Measurements from ENCODE around the gene RDH11. TPM values are rescaled to one million over a fixed set of nuclear protein-coding genes. Genes with fewer than 3 reads are reported as not detected.
A peak's percentile ranks its signal among the peaks of the same experiment; 100 is the strongest.
"Not testable (repeated sequence)": the region's sequence is repeated elsewhere in the genome, so short reads cannot be mapped to it uniquely, and the experiment has no call there.

Gene RDH11, protein sequence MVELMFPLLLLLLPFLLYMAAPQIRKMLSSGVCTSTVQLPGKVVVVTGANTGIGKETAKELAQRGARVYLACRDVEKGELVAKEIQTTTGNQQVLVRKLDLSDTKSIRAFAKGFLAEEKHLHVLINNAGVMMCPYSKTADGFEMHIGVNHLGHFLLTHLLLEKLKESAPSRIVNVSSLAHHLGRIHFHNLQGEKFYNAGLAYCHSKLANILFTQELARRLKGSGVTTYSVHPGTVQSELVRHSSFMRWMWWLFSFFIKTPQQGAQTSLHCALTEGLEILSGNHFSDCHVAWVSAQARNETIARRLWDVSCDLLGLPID
- 62.1 TPM for total RNA-seq

DNA sequence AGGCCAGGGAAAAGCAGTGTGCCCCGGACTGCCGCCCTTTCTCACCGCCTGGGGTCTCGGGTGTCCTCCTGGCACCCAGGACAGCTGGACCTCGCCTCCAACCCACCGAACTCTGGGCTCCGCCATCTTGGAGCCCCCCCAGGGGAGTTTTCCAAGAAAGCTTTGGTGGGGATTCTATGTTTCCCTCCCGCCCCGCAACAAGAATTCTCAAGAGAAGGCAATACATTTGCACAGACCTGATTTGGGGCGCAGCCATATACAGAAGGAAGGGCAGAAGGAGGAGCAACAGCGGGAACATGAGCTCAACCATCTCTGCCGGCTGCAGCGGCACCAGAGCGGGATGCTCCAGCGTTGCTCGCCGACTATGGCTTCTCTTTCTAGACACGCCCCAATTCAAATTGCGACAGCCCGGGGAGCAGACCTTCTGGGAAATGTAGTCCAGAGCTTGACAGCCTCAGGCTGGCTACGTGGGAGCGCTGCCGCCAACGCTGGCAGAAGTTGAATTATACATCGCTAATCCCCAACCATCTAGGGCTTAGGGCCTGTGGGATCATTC, at the start of gene RDH11:
Gene RDH11, minus strand, starts transcription at position 371 of the 556 bp plus-strand sequence. Its CDS starts 61 bp downstream, at position 310.
- DNase-seq (ENCODE audit: low spot score), result peak; percentile 90

DNA sequence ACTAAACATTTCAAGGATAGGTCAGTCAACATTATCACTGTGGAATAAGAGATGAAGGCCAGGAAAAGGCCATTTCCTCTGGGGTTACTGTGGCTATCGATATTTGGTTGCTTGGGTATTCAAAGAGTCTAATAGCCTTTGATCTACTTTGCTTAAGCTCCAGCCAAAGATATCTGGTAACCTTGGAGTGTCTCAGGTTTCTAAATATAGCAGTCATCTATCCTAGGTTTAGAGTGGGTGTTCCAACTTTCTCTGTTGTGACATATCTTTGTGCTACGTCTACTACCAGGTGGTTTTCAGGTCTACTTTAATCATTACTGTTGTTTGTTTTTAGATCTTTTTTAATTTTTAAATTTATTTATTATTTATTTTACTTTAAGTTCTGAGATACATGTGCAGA, 48.5 kb upstream of the RDH11 start:
- DNase-seq (ENCODE audit: low spot score), result no peak

DNA sequence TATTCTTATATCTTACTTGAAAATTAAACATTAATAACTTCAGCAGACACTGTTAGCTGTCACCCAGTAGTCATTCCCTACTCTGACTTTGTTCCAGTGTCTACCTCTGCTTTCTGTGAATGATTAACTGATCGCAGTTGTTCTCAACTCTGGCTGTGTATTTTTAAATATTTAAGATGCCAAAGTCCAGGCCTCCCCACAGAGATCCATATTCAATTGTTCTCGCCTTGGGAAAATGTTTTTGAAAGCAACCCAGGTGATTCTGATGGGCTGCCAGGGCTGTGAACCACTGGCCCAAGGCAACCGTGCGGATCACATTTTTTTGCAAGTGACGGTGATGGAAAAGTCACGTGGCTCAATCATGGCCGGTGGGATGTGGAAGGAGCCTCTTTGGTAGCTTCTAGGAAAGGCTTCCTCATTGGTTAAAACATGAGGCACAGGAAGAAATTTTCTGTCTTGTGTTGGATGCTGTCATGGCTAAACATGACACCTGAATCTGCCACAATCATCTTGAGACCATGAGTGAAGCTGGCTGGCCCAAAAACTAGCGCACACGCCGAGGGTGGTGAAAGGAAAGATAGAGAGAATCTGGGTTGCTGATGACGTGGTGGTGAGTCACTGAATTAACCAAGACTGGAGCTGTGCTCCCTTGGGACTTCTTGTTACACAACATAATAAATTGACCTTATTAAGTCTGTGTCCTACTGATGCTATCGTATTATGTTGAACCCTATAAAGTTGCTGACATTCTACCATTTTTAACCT, 43.4 kb upstream of the RDH11 start:
- peak; percentile 48 for DNase-seq (ENCODE audit: low spot score)

DNA sequence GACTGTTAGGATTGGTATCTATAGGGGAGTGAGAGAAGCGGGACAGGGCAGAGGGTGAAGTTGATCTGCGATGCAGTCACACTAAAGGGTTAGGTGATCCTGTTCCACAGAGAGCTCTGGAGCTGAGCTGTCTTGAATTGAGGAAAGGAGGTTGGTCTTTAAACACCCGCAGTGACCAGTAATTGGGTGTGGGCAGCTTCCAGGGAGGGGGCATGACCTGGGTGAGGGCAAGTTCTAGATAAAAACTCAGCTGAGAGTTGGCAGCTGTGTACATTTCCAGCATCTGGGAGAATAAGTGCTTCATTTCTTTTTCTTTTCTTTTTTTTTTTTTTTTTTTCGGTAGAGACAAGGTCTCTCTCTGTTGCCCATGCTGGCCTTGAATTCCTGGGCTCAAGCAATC, 41.2 kb upstream of the RDH11 start:
- DNase-seq (ENCODE audit: low spot score), result no peak

DNA sequence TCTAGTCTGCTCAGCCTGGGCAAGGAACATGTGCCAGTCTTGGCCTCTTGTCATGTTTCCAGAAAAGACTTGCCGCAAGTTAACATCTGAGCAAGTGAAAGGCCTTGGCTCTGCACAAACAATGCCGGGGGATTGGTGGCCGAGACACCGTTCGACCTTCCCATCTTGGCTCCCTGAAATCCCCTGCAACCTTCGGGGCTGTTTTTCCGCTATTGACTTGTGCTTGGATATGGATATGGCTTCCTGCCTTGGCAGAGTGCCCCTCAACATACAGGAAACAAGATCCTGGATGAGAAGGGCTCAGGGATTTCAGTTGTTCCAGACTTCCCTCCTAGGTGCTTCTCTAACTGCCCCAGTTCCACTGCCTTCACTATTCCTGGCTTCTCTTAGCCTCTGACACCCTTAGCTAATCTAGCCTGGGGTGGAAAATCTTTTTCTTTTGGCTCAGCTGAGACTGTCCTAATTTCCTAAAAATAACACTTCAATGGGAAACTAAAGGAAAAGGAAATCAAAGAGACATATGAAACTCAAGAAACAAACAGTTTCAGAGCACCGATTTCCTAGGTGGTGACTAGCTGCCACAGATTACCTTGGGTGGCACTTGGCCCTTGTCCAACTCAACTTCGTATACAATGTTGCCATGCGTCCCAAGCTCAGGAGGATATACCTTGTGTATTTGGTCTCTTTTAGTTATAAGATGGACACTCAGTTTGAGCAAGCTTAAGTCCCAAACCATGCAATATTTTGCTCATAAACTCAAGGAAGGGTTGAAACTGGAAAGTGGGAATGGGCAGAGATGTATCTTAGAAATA, 40.0 kb upstream of the RDH11 start:
- DNase-seq (ENCODE audit: low spot score), result no peak

DNA sequence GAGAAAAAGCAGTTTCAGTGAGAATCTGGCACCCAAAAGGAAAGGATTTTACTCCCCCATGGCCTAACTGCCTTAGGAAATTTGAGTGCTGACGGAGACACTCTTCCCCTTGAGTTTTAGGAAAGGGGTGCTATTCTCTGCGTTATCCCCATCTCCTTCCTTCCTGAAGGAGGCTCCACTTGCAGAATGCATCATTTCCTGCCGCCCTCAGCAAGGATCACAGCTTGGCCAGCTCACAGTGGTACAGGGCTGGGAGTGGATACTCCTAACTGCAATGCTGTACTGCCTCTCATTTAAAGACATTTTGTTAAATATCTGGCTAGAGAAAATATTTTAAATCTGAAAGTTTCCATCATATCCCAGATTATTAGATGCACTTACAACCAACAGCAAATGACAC, 39.1 kb upstream of the RDH11 start:
- DNase-seq (ENCODE audit: low spot score), result no peak

DNA sequence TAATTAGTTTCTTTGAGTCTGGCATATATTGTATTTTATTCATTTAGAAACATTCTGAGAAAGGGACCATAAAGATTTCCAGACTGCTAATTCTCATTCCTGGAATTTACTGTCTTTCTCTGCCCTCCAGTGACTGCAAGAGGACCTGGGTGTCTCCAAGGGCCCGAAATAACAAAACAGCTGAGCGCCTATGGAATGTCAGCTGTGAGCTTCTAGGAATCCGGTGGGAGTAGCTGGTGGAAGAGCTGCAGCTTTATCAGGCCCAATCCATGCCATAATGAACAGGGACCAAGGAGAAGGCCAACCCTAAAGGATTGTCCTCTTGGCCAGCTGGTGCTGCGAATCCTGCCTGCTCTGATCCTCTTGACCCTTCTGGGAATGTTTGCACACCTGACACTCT, 38.1 kb upstream of the RDH11 start:
- DNase-seq (ENCODE audit: low spot score), result no peak

DNA sequence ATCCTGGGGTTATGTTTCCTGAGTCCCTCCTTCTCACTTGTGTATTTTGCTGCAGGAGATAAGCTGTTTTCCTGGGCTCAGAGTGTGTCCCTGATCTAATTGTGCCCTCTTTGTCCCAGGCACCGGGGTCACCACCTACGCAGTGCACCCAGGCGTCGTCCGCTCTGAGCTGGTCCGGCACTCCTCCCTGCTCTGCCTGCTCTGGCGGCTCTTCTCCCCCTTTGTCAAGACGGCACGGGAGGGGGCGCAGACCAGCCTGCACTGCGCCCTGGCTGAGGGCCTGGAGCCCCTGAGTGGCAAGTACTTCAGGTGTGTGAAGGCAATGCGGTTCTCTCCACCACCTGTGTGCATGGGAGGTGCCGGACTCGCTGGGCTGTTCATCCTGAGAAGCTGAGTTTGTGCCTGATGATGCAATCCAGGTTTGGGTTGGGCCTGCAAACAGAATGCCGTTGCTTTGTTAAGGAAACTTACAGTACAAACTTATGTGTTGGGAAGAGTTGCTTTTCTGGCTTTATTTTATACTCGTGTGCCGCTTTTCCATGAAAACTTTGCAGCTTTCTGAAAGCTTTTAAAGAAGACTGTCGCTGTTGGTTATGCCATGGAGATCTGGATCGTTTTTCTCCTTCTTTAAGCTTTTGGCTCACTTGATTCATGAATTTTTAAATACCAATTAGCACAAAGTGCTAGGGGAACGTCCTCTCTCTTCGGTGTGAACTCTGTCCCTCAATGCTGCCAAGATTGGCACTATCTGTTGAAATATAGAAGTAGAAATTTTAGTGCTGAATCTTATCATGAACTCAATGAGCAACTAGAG, 33.7 kb upstream of the RDH11 start:
- DNase-seq (ENCODE audit: low spot score), result peak; percentile 49

DNA sequence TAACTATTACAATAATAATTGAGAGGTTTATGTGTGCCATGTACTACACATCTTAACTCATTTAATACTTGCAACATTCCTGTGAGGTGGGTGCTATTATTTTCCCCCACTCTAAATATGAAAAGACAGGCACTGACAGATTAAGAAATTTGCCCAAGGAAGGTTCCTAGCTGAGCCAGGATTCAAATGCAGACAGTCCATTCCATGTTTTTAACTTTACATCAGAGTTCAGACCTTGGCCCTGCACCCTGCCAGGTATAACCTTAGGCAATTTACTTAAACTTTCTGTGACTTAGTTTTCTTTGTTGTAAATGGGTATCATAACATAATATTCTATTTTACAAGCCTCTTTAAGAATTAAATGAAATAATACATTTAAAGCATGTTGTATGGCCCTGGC, 32.7 kb upstream of the RDH11 start:
- DNase-seq (ENCODE audit: low spot score), result no peak

DNA sequence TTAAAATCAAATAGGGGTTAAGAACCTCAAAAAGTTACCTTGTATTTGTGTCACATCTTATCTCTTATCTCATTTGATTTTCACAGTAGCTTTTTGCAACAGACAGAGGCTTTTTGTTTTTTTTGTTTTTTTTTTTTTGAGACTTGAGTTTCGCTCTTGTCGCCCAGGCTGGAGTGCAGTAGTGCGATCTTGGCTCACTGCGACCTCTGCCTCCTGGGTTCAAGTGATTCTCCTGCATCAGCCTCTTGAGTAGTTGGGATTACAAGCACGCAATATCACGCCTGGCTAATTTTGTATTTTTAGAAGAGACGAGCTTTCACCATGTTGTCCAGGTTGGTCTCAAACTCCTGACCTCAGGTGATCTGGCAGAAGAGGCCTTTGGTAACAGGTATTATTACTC, 31.8 kb upstream of the RDH11 start:
- no peak for DNase-seq (ENCODE audit: low spot score)

DNA sequence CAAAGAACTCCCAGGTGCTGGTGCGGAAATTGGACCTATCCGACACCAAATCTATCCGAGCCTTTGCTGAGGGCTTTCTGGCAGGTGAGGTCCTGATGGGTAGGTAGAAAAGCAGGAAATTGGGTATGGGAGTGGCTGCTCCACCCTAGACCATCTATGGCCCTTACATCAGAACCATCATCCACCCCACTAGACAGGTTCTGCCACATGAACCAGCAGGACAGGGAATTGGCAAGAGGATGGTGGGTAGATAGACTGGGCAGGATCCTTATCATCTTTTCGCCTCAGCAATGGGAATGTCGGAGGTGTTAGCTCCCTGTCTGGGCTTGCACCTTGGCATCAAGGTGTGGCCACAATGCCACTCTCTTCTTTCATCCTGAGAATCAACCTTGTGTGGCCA, 29.6 kb upstream of the RDH11 start:
- DNase-seq (ENCODE audit: low spot score), result no peak

DNA sequence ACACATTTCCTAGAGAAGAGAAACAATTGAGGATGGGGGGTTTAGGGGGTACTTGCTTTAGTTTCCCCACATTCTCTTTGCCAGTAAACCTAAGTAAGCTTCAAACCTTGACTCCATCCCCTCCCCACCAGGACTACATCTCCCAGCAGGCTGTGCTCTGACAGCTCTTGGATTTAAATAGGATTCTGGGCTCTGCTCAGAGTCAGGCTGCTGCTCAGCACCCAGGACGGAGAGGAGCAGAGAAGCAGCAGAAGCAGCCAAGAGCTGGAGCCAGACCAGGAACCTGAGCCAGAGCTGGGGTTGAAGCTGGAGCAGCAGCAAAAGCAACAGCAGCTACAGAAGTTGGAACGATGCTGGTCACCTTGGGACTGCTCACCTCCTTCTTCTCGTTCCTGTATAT, 26.7 kb upstream of the RDH11 start:
- peak; percentile 64 for DNase-seq (ENCODE audit: low spot score)

DNA sequence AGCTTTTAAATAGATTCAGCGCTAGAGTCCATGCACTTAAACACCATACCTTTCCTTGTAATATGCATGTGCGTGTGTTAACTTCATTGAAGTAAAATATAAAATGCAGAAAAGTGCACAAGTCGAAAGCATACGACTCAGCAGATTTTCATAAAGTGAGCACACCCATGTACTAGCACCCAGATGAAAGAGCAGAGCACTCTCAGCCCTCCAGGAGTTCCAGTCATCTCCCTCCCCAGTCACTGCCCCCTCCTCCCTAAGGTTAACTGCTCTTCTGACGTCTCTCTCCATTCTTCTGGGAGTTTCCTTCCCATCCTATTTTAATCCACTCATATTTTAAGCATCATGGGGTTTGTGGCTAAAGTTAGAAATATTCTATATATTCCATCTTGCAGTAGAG, 26.3 kb upstream of the RDH11 start:
- no peak for DNase-seq (ENCODE audit: low spot score)

DNA sequence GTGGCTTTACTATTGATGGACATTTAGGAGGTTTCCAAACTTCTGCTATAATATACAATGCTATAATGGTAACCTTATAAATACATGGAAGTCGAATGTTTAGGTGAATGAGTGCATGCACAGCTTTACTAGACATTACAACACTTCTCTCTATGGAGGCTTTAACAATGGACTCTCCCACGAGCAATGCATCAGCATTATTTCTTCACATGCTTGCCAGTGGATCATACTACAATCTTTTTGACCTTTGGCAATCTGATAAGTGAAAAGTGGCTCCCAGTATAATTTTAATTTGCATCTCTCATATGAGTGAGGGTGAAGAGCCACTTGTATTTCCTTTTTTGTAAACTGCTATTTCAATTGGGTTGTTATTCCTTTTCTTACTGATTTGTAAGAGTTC, 24.3 kb upstream of the RDH11 start:
- DNase-seq (ENCODE audit: low spot score), result no peak

DNA sequence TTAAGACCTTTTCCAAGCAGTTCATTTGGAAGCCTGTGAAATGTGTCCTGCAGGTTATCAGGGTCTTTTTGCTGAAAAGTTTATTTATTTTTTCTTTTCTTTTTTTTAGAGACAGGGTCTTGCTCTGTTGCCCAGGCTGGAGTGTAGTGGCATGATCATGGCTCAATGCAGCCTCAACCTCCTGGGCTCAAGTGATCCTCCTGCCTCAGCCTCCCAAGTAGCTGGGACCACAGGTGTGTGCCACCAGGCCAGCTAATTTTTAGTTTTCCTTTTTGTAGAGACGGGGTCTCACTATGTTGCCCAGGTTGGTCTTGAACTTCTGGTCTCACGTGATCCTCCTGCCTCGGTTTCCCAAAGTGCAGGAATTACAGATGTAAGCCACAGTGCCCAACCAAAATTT, 23.8 kb upstream of the RDH11 start:
- not testable (repeated sequence) for DNase-seq (ENCODE audit: low spot score)

DNA sequence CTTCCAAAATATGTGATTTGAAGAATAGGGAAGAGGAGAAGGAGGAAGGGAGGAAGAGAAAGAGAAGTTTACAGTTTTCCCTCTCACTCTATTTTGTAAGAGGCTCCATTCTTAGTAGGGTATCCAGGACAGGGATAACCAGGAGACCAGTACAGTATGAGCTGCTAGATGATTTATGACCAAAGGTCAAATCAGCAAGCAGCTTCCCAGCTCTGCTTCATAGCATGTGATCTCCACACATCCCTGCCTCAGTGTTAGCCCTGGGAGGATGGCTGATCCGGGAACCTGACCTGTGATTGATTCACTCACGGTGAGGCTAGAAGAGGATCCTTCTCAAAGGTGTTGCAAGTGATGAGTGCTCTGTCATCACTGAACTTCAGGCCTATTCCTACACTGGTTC, 22.7 kb upstream of the RDH11 start:
- no peak for DNase-seq (ENCODE audit: low spot score)

DNA sequence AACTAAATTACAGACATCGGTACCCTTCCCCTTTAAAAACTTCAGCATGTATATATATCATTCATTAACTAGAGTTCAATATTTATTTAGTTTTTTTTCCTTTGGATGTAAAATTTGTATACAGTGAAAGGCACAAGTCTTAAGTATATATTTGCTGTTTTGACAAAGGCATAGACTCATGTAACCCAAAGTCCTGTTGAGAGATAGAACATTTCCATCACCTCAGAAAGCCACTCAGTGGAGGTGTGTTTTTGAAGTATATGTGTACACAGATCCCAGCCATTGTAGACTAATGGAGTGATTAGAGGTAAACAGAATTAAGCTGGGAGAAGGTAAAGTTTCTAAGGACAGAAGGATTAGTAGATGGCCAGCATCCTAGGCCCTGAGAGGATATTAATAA, 21.5 kb upstream of the RDH11 start:
- DNase-seq (ENCODE audit: low spot score), result no peak

DNA sequence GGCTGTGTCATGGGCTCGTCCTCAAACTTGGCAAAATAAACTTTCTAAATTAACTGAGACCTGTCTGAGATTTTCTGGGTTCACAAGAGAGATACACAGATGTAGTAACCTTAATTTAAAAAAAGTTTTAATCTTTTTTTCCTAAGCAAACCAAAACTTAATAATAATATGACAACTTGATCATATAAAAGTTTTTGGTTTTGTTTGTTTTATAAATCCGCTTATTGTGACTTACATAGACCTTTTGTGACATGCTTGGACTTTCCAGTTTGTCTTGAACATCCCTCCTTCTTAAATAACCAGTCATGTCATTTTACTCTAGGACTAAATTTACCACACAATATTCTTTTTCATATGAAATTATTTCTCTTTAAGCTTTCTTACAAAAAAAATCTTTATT, 14.6 kb upstream of the RDH11 start:
- DNase-seq (ENCODE audit: low spot score), result no peak

DNA sequence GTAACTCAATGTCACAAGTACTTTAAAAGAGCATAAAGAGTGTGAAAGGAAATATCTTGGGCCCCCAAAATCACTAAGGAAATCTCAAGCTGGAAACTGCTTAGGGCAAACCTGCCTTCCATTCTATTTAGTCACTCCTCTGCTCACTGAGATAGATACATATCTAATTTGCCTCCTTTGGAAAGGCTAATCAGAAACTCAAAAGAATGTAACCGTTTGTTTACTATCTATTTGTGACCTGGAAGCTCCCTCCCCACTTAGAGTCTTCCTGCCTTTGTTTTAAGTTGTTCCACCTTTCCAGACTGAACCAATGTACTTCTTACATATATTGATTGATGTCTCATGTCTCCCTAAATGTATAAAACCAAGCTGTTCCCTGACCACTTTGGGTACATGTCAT, 14.2 kb upstream of the RDH11 start:
- DNase-seq (ENCODE audit: low spot score), result not testable (repeated sequence)

DNA sequence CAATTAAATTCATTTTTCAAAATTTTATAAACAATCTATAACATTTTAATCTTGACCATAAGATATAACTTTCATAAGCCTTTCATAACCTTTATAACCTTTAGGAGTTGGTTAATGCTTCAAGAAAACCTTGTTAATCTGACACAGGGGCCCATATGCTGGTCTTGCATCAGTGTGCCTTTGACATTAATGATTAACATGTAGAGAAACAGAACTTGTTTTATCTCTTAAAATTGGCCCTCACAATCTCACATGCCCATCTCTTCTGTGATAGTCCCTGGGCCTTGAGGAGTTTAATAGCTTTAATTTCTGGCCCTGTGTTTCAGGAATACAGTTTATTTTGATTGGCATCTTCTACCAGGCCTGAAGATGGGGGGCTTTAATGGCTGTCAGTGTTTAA, 13.8 kb upstream of the RDH11 start:
- DNase-seq (ENCODE audit: low spot score), result not testable (repeated sequence)

DNA sequence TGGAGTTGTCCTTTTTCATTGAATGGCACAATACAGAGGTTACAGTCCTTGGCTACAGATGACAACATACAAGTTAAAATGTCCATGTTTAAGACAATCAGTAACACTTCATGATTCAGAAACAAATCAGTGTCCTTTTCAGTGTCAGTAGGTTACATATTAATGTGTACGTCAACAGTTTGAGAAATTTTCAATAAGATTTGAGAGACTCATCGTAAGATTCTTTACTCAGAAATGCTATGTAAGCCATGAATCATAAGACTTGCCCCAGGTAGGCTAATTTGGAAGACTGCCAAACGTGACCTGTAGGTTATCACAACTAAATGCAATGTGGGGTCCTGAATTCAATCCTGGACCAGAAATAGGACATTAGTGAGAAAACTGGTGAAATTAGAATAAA, 9.6 kb upstream of the RDH11 start:
- DNase-seq (ENCODE audit: low spot score), result no peak
